ENCODE measurements around the gene AHCY. TPM values are rescaled to one million over a fixed set of nuclear protein-coding genes. Genes with fewer than 3 reads are reported as not detected.
"Not testable (repeated sequence)": the region's sequence is repeated elsewhere in the genome, so short reads cannot be mapped to it uniquely, and the experiment has no call there.

The AHCY gene
- total RNA-seq, 1 experiment from 2014 or later: 320 TPM

DNA sequence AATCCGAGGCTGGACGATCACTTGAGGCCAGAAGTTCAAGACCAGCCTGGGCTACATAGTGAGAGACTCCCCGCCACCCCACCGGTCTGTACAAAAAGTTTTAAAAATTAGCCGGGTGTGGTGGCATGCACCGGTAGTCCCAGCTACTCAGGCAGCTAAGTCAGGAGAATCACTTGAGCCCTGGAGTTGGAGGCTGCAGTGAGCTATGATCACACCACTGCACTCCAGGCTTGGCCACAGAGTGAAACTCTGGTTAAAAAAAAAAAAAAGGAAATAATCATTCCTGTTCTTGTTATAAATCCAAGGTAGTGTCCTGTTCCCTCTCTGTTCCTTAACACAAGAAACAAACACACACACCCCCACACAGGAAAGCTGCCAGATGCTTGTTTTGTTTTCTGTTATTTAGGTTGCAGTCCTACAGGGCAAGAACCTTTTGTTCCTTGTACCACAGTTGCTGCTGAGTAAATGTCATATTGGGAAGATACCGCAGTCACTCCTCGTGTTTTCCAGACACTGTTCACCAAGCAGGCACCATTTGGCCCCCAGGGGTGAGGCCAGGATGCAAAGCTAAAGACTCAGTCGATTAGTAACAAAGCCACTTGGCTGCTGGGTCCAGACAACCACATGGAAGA lies 33.0 kb downstream of the AHCY start:
- in situ Hi-C loops (cut with HindIII; ENCODE audit: low sequenced_read_pairs): no loop called here
- peak; percentile 2 for DNase-seq (ENCODE audit: low spot score)

DNA sequence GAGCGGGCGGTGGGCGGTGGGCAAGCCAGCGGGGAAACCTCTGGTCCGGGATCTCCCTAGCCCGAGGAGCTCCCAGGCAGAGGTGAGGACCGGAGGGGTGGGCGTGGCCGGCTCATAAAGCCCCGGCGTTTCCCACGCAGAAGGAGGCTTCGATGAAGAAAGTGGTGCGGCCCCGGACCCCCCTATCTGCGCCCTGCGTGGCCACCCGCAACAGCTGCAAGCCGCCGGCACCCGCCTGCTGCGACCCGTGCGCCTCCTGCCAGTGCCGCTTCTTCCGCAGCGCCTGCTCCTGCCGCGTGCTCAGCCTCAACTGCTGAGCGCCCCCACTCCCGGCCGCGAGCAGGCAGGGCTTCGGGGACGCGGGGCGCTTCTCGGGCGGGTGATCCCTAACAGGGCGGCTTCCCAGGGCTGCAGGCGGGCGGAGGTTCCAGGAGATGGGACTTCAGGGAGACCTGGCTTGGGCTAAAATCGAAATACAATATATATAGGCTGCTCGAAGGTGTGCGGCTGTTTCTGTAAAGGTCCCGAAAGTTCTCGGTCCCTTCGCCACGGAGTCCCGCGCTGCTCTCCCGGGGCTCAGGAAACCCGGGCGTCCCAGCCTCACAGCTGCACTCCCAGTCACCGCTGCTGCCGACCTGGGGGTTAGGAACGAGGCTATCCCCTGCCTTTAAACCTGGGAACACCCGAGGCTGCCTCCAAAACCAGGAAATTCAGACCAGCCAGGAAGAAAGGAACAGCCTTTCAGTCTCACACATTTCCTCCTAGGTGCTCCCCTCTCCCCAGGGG lies 34.1 kb downstream of the AHCY start:
- DNase-seq (ENCODE audit: low spot score): no peak
- in situ Hi-C loops (cut with HindIII; ENCODE audit: low sequenced_read_pairs): no loop called here

DNA sequence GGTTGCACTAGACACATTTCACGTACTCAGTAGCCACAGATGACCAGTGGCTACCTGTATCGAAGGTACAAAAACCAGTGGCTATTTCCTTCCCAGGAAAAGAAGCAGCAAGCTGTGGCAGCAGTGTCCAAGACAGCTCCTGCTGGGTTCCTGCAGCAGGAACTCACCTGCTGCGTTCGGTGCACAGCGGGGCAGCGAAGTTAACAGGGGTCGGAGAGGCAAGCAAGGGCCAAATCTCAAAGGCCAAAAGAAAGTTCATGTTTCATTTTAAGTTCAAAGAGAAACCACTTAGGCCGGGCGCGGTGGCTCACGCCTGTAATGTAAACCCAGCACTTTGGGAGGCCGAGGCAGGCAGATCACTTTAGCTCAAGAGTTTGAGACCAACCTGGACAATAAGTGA lies 35.0 kb downstream of the AHCY start:
- in situ Hi-C loops (cut with HindIII; ENCODE audit: low sequenced_read_pairs): no loop called here
- no peak for DNase-seq (ENCODE audit: low spot score)

DNA sequence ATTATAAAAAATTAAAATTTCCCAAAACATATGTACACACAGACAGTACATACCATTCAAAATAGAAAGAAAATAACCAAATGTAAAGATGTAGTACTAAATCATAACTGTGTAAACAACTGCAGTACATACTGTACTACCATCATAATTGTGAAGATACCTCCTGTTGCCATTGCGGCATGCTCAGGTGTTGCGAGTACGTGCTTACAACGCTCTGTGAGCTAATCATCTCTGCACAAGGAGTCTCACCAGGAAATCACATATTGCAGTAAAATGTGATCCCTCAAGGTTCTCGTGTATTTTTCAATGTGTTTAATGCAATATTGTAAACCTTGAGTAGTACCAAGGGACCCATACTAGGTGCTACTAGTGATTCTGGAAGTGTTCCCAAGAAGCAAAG lies 39.0 kb downstream of the AHCY start:
- in situ Hi-C loops (cut with HindIII; ENCODE audit: low sequenced_read_pairs): no loop called here
- no peak for DNase-seq (ENCODE audit: low spot score)

DNA sequence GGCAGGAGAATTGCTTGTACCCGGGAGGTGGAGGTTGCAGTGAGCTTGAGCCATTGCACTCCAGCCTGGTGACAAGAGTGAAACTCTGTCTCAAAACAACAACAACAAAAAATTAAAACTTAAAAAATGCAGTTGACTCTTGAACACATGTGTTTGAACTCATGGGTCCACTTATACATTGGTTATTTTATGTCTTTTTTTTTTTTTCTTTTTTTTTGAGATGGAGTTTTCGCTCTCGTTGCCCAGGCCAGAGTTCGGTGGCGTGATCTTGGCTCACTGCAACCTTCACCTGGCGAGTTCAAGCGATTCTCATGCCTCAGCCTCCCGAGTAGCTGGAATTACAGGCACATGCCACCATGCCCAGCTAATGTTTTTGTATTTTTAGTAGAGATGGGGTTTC lies 39.7 kb downstream of the AHCY start:
- DNase-seq (ENCODE audit: low spot score); in situ Hi-C loops (cut with HindIII; ENCODE audit: low sequenced_read_pairs): not testable (repeated sequence)

DNA sequence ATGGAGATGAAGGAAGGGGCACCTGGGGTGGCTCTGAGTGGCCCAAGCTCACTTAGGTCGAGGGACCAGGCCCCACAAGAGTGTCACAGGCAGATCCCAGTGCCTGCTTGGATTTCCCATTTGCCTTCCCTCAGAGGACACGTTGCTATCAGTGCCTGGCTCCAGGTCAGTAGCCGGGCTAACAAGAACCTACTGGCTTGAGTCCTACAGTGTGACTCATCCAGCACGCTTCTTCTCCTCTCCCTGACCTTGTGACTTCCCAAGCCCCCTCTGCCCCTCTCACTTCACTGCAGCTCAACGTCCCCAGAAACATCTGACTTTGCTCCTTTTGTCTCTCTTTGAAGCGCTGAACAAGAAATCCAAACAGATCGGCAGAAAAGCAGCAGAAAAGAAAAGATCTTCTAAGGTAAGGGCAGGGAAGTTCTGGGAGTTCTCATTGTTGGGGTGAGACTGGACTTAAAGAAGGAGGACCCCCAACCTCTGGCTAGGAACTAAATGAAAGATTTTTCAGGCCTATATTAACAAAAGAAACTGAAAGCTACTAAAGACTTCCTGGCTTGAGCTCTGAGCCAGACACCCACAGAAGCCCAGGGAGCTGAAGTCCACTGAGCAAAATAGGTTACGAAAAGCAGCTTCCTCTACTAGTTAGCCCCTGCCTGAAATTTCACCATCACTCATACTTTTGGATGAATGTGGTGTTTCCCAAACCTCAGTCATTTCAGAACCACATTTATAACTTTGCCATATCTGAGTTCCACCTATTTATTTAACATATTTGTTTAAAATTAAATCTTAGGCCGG lies 40.5 kb downstream of the AHCY start:
- in situ Hi-C loops (cut with HindIII; ENCODE audit: low sequenced_read_pairs): no loop called here
- DNase-seq (ENCODE audit: low spot score): no peak

DNA sequence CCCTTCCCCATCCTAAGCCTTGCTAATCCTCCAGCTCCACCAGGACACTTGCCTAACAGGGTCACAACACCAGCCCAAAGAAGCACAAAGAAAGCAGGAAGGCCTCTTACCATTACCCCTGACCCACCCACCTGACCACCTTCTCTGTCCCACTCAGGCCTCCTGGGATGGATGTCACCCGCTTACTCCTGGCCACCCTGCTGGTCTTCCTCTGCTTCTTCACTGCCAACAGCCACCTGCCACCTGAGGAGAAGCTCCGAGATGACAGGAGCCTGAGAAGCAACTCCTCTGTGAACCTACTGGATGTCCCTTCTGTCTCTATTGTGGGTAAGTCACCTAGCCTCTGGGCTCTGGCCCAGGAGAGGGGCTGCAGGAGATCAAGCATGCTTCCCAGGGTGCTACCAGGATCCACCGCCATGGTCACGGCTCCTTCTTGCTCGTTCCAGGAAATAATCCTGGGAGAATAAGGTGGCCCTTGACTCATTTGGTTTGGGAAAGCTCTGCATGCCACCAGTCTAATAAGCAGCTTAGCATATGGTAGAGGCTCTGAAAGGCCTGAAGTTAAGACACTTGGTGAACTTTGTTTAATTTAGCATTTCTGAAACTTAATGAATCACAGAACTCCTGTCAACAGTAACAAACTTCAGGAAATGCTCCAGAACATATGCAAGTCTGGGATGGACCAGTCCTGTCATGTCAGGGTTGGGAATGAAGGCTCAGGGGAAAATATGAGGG lies 42.8 kb downstream of the AHCY start:
- in situ Hi-C loops (cut with HindIII; ENCODE audit: low sequenced_read_pairs): no loop called here
- no peak for DNase-seq (ENCODE audit: low spot score)

DNA sequence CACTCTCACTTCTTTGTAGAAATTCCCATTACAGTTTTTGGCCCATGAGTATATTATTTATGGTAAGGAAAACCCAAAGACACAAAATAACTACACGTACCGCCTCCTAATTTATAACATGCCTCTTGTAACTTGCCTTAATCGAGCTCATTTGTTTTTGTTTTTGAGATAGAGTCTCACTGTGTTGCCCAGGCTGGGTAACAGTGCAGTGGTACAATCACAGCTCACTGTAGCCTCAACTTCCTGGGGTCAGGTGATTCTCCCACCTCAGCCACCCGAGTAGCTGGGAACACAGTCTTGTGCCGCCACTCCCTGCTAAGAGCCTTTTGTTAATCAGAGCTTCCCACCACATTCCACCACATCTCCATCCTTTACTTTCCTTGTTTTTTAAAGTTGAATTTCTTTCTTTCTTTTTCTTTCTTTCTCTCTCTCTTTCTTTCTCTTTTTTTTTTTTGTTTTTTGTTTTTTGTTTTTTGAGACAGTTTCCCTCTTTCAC lies 46.5 kb downstream of the AHCY start:
- in situ Hi-C loops (cut with HindIII; ENCODE audit: low sequenced_read_pairs): no loop called here
- no peak for DNase-seq (ENCODE audit: low spot score)

DNA sequence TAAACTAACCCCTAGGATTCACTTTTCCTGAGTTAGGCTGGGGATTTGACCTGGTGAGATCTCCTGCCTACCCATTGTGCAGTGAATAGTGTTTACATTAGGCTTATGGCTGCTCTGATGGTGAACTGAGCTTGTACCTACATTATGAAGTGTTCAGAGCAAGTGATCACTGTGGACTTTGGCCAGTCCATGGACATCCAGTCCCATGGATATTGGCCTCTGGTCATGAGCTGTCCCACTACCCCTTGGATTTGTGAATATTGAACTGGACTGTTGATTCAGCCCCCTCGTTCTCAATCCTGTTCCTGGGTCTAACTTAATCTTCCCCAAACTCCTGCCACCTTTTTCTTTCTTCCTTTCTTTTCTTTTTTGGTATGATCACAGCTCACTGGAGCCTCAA lies 48.2 kb downstream of the AHCY start:
- no peak for DNase-seq (ENCODE audit: low spot score)
- in situ Hi-C loops (cut with HindIII; ENCODE audit: low sequenced_read_pairs): no loop called here

DNA sequence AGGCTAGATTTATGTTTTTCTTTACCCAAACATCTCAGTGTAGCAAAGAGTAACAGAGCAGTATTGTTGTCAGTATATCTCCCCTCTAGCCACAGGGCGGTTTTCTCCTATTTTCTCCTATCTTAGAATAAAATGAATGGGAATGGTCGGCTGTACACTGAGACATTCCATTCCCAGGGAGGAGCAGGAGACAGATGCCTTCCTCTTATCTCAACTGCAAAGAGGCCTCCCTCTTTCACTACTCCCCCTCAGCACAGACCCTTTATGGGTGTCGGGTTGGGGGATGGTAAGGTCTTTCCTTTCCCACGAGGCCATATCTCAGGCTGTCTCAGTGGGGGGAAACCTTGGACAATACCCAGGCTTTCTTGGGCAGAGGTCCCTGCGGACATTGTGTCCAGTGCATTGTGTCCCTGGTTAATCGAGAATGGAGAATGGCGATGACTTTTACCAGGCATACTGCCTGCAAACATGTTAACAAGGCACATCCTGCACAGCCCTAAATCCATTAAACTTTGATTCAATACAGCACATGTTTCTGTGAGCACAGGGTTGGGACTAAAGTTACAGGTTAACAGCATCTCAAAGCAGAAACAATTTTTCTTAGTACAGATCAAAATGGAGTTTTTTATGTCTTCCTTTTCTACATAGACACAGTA lies 50.6 kb downstream of the AHCY start:
- in situ Hi-C loops (cut with HindIII; ENCODE audit: low sequenced_read_pairs); DNase-seq (ENCODE audit: low spot score): not testable (repeated sequence)

DNA sequence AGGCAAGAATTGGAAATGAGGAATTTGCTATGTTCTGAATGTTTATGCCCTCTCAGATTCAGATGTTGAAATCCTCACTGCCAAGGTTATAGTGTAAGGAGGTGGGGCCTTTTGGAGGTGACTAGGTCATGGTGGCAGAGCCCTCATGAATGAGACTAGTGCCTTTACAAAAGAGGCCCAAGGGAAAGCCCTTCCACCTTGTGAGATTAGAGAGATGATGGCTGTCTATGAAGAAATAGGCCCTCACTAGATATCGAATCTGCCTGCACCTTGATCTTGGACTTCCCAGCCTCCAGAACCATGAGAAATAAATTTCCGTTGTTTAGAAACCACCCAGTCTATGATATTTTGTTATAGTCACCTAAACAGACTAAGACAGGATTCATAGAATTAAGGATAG lies 51.5 kb downstream of the AHCY start:
- in situ Hi-C loops (cut with HindIII; ENCODE audit: low sequenced_read_pairs): no loop called here
- no peak for DNase-seq (ENCODE audit: low spot score)

DNA sequence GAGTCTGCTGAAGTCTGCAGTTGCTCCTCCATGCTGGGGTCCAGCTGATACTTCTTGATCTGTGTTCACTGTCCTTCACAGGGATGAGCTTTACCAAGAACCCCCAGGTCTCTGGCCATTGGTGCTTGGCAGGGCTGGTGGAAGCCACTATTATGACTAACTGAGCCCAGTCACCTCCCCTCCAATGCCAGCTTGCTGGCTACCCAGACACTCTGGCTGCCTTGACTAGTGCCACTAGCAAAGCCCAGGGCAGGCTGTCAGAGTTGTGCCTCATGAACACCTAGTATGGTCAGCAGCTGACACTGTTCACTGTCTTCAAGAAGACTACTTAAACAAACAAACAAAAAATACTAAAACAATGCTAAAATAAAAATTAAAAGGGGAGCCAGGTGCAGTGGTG lies 53.1 kb downstream of the AHCY start:
- no peak for DNase-seq (ENCODE audit: low spot score)
- in situ Hi-C loops (cut with HindIII; ENCODE audit: low sequenced_read_pairs): no loop called here

DNA sequence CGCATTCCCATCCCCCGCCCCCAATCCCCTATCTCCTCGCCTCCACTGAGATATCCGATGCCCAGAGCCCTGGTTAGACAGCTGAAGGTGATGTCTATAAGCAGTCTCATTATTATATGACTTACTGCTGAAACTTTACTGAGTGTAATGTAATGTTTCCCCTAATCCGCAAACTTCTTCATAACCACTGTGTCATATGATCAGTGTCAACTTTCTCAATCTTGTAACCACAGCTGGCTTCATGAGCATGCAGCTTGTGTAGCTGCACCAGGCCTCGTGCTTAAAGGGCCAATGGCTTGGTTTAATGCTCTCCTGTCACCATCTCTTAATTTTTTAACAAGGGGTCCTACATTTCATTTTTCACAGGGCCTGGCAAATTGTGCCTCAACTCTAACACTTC lies 53.9 kb downstream of the AHCY start:
- DNase-seq (ENCODE audit: low spot score): no peak
- in situ Hi-C loops (cut with HindIII; ENCODE audit: low sequenced_read_pairs): no loop called here

DNA sequence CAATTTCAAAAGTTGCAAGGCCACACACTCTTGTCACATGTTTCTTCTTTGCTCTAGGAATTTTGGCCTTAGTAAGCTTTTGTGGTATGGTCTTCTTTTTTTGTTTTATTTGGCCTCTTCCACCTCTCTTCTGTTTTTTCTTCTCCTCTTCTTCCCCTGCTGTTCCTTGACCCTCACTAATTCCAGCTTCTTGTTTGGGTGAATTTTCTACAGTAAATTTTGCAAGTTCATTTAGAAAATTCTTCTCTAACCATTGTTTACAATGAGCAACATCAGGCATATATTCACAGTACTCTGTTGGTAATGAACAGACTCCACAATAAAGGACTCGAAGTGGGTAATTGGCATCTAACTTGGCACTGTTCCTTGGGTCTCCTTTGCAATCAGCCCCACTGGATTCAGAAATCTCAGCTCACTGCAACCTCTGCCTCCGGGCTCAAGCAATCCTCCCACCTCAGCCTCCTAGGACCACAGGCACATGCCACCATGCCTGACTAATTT lies 57.0 kb downstream of the AHCY start:
- in situ Hi-C loops (cut with HindIII; ENCODE audit: low sequenced_read_pairs): no loop called here
- no peak for DNase-seq (ENCODE audit: low spot score)

DNA sequence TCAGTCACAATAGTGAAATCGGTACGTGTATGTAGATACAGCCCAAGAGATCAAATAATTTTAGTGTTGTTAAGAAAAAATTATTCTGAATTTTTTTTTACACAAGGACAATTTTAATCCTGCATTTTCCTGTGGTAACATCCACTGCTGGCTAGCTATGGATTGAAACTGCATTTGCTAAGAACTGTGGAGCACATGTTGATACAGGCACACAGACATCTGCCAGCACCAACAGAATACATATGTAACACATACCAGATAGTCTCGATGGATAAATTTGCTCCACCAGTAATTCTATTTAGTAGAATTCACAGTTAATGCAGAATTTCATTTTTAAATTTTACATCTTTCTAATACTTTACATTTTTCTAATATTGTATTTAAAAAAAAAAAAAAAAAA lies 59.8 kb downstream of the AHCY start:
- in situ Hi-C loops (cut with HindIII; ENCODE audit: low sequenced_read_pairs): no loop called here
- DNase-seq (ENCODE audit: low spot score): no peak

DNA sequence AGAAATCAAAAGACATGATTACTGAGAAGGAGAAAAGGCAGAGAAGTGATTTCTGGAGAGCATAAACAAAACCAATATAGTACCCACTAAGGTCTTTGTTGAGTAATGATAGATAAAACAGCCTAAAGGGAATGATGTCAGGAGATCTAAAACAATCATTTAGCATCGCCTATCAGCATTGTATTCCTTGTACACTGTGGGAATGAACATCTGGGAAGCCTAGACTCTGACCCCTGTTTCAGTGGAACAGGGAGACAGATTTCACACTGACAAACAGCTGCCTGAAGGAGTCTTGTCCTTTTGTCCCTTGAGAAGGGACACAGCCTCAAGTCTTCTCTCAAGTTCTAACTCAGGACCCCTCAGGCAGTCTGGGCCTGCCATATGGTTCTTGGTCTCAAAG lies 60.3 kb downstream of the AHCY start:
- DNase-seq (ENCODE audit: low spot score): no peak
- in situ Hi-C loops (cut with HindIII; ENCODE audit: low sequenced_read_pairs): no loop called here

DNA sequence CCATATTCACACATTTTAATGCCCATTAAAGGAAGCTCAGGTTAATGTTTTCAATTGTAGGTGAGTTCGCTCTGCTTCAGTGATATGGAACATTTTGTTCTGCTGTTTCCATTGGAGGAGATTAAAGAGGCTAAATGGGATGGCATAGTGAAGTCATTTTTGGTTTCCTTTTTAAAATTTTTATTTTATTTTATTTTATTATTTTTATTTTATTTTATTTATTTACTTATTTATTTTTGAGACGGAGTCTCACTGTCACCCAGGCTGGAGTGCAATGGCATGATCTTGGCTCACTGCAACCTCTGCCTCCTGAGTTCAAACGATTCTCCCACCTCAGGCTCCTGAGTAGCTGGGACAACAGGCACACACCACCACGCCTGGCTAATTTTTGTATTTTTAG lies 61.1 kb downstream of the AHCY start:
- DNase-seq (ENCODE audit: low spot score); in situ Hi-C loops (cut with HindIII; ENCODE audit: low sequenced_read_pairs): not testable (repeated sequence)

DNA sequence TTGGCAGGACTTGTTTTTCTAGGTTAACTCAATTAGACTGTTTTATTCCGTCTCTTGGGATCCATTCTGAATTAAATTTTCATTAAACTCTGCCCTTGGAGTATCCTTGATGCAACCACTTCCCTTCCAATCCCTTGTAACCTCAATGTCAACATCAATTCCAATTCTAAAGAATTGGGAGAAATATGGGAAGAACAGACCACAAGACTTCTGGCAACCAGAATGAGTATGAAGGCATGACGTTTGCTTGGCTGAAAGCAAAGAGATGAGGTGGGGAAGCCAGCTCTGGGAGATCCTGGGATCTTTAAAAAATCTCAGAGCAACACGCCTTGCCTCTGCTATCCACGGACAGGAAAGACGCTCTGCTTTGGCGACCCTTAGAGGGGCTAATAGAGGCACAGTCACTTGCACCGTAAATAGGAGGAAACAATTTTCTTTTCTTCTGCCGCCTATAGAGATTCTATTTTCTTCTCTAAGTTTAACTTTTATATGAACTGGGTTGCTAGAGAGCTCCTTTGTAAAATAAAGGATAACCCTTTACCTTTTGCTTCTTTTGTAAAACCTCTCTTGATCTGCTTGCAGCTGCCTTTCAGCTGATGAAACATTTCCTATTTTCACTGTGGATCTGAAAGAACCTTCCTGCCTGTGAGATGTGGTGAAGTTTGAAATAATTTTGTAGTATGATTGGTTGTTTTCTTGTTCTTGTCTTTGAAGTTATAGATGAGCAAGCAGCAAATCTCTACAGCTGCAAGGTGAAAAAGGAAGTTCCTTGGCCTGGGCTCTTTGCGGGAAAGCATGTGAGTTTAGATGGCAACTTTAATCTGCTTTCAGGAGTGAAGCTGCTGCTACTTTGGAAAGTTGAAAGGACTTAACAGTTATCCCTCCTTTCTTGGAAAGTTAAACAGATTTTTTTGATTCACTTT lies 62.2 kb downstream of the AHCY start, which contains the start of gene ASIP:
TSS of gene ASIP (plus strand) at position 731 of the 923 bp plus-strand sequence. CDS start 18,952 bp downstream, outside the sequence.
- DNase-seq (ENCODE audit: low spot score): no peak
- in situ Hi-C loops (cut with HindIII; ENCODE audit: low sequenced_read_pairs): no loop called here
